HepG2 (cell line): Measurements from ENCODE around the gene KAT2A. TPM values are rescaled to one million over a fixed set of nuclear protein-coding genes. Genes with fewer than 3 reads are reported as not detected.

Experiments used
- FOXO1 ChIP-seq: sonication (generic); formaldehyde crosslinking; IDR thresholded peaks from 2 replicates; pipeline ENCODE4 v1.4.0; 2020; ENCODE audit warnings: missing genetic modification reagents
- GATAD2A ChIP-seq: IDR thresholded peaks from 2 replicates; pipeline ENCODE4 v1.6.1; 2016
- HNRNPLL ChIP-seq: fragments of 200-400 bp; formaldehyde crosslinking; IDR thresholded peaks from 2 replicates; pipeline ENCODE4 v1.6.1; 2017; ENCODE audit warnings: mild to moderate bottlenecking, low read depth, low read length; ENCODE audit not compliant: poor library complexity, severe bottlenecking
- NFAT5 ChIP-seq: sonication (generic); formaldehyde crosslinking; IDR thresholded peaks from 2 replicates; pipeline ENCODE4 v1.4.0; 2020; ENCODE audit warnings: missing genetic modification reagents
- THAP7 ChIP-seq: sonication (generic); formaldehyde crosslinking; IDR thresholded peaks from 2 replicates; pipeline ENCODE4 v1.8.1; 2023; ENCODE audit warnings: mild to moderate bottlenecking, missing genetic modification reagents
- ZC3H4 ChIP-seq: sonication (generic); formaldehyde crosslinking; IDR thresholded peaks from 2 replicates; pipeline ENCODE4 v1.4.0; 2020; ENCODE audit warnings: missing genetic modification reagents, borderline replicate concordance
- ZGPAT ChIP-seq: IDR thresholded peaks from 2 replicates; pipeline ENCODE4 v1.6.1; 2016; ENCODE audit warnings: mild to moderate bottlenecking
- ZNF451 ChIP-seq: sonication (generic); formaldehyde crosslinking; IDR thresholded peaks from 2 replicates; pipeline ENCODE4 v1.5.0; 2020; ENCODE audit warnings: mild to moderate bottlenecking, missing genetic modification reagents
- ZNF576 ChIP-seq: sonication (generic); formaldehyde crosslinking; IDR thresholded peaks from 2 replicates; pipeline ENCODE4 v1.4.0; 2020; ENCODE audit warnings: mild to moderate bottlenecking, missing genetic modification reagents
- ZNF629 ChIP-seq: sonication (generic); formaldehyde crosslinking; conservative IDR thresholded peaks from 2 replicates; pipeline ENCODE4 v1.5.0; 2020; ENCODE audit warnings: missing genetic modification reagents
- ZNF737 ChIP-seq: sonication (generic); formaldehyde crosslinking; IDR thresholded peaks from 2 replicates; pipeline ENCODE4 v1.5.0; 2020; ENCODE audit warnings: missing genetic modification reagents, mild to moderate bottlenecking, borderline replicate concordance
- polyA plus RNA-seq, 8 experiments: library from polyadenylated mRNA; depleted of rRNA in 3 of 8; stranded (reverse) in 7 of 8; unstranded in 1 of 8; fragments of >200 nt; fragmentation: Illumina TruSeq in 4 of 8; extraction: Trizol in 4 of 8; gene quantifications; 2 replicates each; pipeline versions ENCODE4 v1.2.1 to v1.2.3, GENCODE V29; 2011 to 2016; ENCODE audit warnings: low read depth in 4 of 8, missing spikeins in 1 of 8, mixed read lengths in 1 of 8; ENCODE audit not compliant: insufficient read depth in 1 of 8
- total RNA-seq, 5 experiments: library from RNA; depleted of rRNA; stranded (reverse); fragments of >200 nt; fragmentation: Illumina TruSeq; extraction: Trizol; gene quantifications; 2 replicates each; pipeline ENCODE4 v1.2.3, GENCODE V29; 2016; ENCODE audit warnings: low read depth in 1 of 5

Gene KAT2A
- total and polyA plus RNA-seq, 2 of the 13 experiments (the other 11 are each of a cell fraction or from before 2014, with no cell fraction given), result 29.1 to 90.4 TPM

GRCh38 chr17:42120161-42120769 lies 902 bp downstream of the KAT2A start (continued):
- no peak for TF ChIP-seq THAP7 (CRISPR knock-in tag)
- TF ChIP-seq FOXO1 (CRISPR knock-in tag), result no peak
- TF ChIP-seq ZNF451, result 0 out of 2 replicates have a peak, but pooled peaks have one; percentile 7
- no peak for TF ChIP-seq ZNF576 (CRISPR knock-in tag)
- TF ChIP-seq ZNF737, result no peak
- TF ChIP-seq ZGPAT, result no peak
- TF ChIP-seq NFAT5, result no peak
- no peak for TF ChIP-seq ZNF629 (CRISPR knock-in tag)
- no peak for TF ChIP-seq GATAD2A (CRISPR knock-in tag)
- TF ChIP-seq HNRNPLL, result no peak
- TF ChIP-seq ZC3H4, result no peak
